ENCODE measurements around the gene TLN1.

DNA sequence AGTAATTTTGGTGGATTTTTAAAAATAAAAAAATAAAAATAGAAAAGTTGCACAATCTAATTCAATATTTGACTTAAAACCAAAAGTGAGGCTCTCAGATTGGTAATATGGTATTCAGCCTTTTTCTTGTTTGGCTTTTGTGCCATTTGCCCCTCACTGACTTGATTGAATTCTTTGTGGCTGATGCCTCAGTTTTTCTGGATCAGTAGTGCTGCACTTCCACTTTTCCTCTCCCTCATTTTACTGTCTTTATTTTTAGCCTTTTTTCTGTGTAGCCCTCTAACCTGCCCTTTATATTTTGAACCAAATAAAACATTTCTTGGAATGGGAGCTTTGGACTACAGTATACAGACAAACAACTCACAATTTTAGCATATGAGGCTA is 25.9 kb upstream of the TLN1 start:
- no peak for TF ChIP-seq TAF1 (IDR thresholded peaks at IDR 0.05; ENCODE audit: low read depth, low read length)
- TF ChIP-seq, protein P1, sequence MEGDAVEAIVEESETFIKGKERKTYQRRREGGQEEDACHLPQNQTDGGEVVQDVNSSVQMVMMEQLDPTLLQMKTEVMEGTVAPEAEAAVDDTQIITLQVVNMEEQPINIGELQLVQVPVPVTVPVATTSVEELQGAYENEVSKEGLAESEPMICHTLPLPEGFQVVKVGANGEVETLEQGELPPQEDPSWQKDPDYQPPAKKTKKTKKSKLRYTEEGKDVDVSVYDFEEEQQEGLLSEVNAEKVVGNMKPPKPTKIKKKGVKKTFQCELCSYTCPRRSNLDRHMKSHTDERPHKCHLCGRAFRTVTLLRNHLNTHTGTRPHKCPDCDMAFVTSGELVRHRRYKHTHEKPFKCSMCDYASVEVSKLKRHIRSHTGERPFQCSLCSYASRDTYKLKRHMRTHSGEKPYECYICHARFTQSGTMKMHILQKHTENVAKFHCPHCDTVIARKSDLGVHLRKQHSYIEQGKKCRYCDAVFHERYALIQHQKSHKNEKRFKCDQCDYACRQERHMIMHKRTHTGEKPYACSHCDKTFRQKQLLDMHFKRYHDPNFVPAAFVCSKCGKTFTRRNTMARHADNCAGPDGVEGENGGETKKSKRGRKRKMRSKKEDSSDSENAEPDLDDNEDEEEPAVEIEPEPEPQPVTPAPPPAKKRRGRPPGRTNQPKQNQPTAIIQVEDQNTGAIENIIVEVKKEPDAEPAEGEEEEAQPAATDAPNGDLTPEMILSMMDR (IDR thresholded peaks at IDR 0.05; ENCODE audit: control extremely low read depth in 1 of 3, insufficient read depth in 1 of 3, low read depth in 1 of 3, low read length in 3 of 3), result no peak
- no peak for TF ChIP-seq YY1 (IDR thresholded peaks at IDR 0.05; ENCODE audit: low read depth, low read length)
- no peak for TF ChIP-seq POLR2A (IDR thresholded peaks at IDR 0.05; ENCODE audit: control extremely low read depth in 1 of 2, low read depth in 2 of 2, low read length in 2 of 2)
- no peak for TF ChIP-seq GABPA (IDR thresholded peaks at IDR 0.05; ENCODE audit: borderline replicate concordance, insufficient read depth, low read length)
- no peak for TF ChIP-seq FOSL1 (IDR thresholded peaks at IDR 0.05; ENCODE audit: insufficient read depth, low read depth, low read length)
